DOHH2 (cell line): ENCODE data around the gene SRC.

Source experiments
- CTCF ChIP-seq: fragments of 200-600 bp; sonication (generic); IDR thresholded peaks from one replicate; pipeline ENCODE4 v1.5.1; 2014; ENCODE audit warnings: antibody characterized with exemption, mild to moderate bottlenecking, low read depth, low read length; ENCODE audit not compliant: poor library complexity, severe bottlenecking
- EZH2phosphoT487 ChIP-seq: fragments of 200-600 bp; sonication (generic); IDR thresholded peaks from 2 replicates; pipeline ENCODE4 v1.6.1; 2017; ENCODE audit warnings: borderline replicate concordance, mild to moderate bottlenecking, antibody characterized with exemption, low read length, moderate library complexity, mixed read lengths

DNA sequence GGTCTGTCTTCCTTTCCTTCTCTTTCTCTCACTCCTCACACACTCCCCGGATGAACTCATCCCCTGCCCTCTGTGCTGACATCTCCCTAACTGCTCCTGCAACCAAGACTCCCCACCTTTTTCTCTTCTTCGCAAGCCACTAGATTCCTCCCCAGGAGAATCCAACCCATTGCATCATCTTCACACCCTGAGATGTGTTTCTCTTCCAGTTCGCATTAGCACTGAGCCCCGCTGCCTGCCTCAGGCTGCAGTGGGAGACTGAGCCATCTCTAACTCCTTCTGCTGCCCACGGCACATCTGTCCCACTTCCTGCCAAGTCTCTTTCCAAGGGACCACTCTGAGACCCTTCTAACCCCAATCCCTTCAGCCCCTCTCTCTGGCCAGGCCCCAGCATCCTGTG lies 107.9 kb downstream of the SRC start:
- no peak for TF ChIP-seq CTCF
- no peak for TF ChIP-seq EZH2phosphoT487
